ENCODE measurements around the gene ENOX2.
"Not testable (repeated sequence)": the region's sequence is repeated elsewhere in the genome, so short reads cannot be mapped to it uniquely, and the experiment has no call there.

The ENOX2 gene

GRCh38 chrX:130716781-130717413 lies 186.1 kb downstream of the ENOX2 start:
- Histone ChIP-seq H3K4me3 (no peak overlapping the region), H3K9me3 (replicated peaks in 1 of 11) (no peaks in the 10 kb centered on the region), H3K4me2 (no peak overlapping the region), H3K27ac (no peak overlapping the region), H3K27me3 (peaks cover 97 to 100% (median 100%) of the 10 kb centered on the region in 11 experiments), H4K20me1 (peaks cover 0 to 19% (median 0%) of the 10 kb centered on the region in 11 experiments; a peak in 5 of 22 replicates), H3K4me1 (no peaks in the 10 kb centered on the region), H3K9ac (no peak overlapping the region), H3K36me3 (no peaks in the 10 kb centered on the region)
- TF ChIP-seq Cebpa-rat (IDR thresholded peaks at IDR 0.05), result no peak

- H3K4me1 ChIP-seq, result no peaks in the 10 kb centered on the region
- no peaks in the 10 kb centered on the region for H3K36me3 ChIP-seq
- H3K9me3 ChIP-seq (replicated peaks in 1 of 11), result no peaks in the 10 kb centered on the region
- no peak overlapping the region for H3K4me3 ChIP-seq
- H4K20me1 ChIP-seq, result peaks cover 0 to 19% (median 0%) of the 10 kb centered on the region in 11 experiments; a peak in 5 of 22 replicates
- H3K4me2 ChIP-seq, result no peak overlapping the region
- no peak overlapping the region for H3K27ac ChIP-seq
- H3K27me3 ChIP-seq, result peaks cover 97 to 100% (median 100%) of the 10 kb centered on the region in 11 experiments
- no peak overlapping the region for H3K9ac ChIP-seq
- TF ChIP-seq Cebpa-rat (IDR thresholded peaks at IDR 0.05), result no peak
Measured at GRCh38 chrX:130716346-130716745, 186.7 kb downstream of the ENOX2 start.

- no peak overlapping the region for H3K9ac ChIP-seq
- no peaks in the 10 kb centered on the region for H3K36me3 ChIP-seq
- no peak overlapping the region for H3K4me2 ChIP-seq
- no peak for TF ChIP-seq Cebpa-rat (IDR thresholded peaks at IDR 0.05)
- H4K20me1 ChIP-seq, result peaks cover 0 to 19% (median 0%) of the 10 kb centered on the region in 11 experiments; a peak in 5 of 22 replicates
- no peaks in the 10 kb centered on the region for H3K9me3 ChIP-seq (replicated peaks in 1 of 11)
- H3K27me3 ChIP-seq, result peaks cover 96 to 100% (median 100%) of the 10 kb centered on the region in 11 experiments
- H3K4me1 ChIP-seq, result no peaks in the 10 kb centered on the region
- no peak overlapping the region for H3K27ac ChIP-seq
- no peak overlapping the region for H3K4me3 ChIP-seq
Measured at GRCh38 chrX:130715299-130715698, 187.7 kb downstream of the ENOX2 start.

GRCh38 chrX:130714665-130715064 lies 188.3 kb downstream of the ENOX2 start:
- Histone ChIP-seq H3K9ac (no peak overlapping the region), H3K27me3 (peaks cover 91 to 100% (median 98%) of the 10 kb centered on the region in 11 experiments), H3K27ac (no peak overlapping the region), H4K20me1 (peaks cover 0 to 19% (median 0%) of the 10 kb centered on the region in 11 experiments; a peak in 5 of 22 replicates), H3K4me2 (no peak overlapping the region), H3K4me3 (no peak overlapping the region), H3K4me1 (no peaks in the 10 kb centered on the region), H3K36me3 (no peaks in the 10 kb centered on the region), H3K9me3 (replicated peaks in 1 of 11) (no peaks in the 10 kb centered on the region)
- TF ChIP-seq Cebpa-rat (IDR thresholded peaks at IDR 0.05), result no peak

GRCh38 chrX:130714135-130714534 lies 188.9 kb downstream of the ENOX2 start:
- TF ChIP-seq Cebpa-rat (IDR thresholded peaks at IDR 0.05), result no peak
- no peak overlapping the region for H3K4me2 ChIP-seq
- H3K9ac ChIP-seq, result no peak overlapping the region
- H3K27me3 ChIP-seq, result peaks cover 85 to 100% (median 98%) of the 10 kb centered on the region in 11 experiments
- no peak overlapping the region for H3K27ac ChIP-seq
- peaks cover 0 to 16% (median 0%) of the 10 kb centered on the region in 11 experiments; a peak in 4 of 22 replicates for H4K20me1 ChIP-seq
- H3K36me3 ChIP-seq, result no peaks in the 10 kb centered on the region
- H3K9me3 ChIP-seq (replicated peaks in 1 of 11), result no peaks in the 10 kb centered on the region
- H3K4me3 ChIP-seq, result no peak overlapping the region
- H3K4me1 ChIP-seq, result no peaks in the 10 kb centered on the region

- H3K4me1 ChIP-seq; H3K9ac ChIP-seq; H4K20me1 ChIP-seq; H3K27ac ChIP-seq; H3K36me3 ChIP-seq; H3K9me3 ChIP-seq (replicated peaks in 1 of 11); H3K4me2 ChIP-seq; H3K4me3 ChIP-seq: not testable (repeated sequence)
- peaks cover 78 to 100% (median 98%) of the 10 kb centered on the region in 11 experiments for H3K27me3 ChIP-seq
Measured at GRCh38 chrX:130709178-130709577, 193.8 kb downstream of the ENOX2 start.

GRCh38 chrX:130705591-130705990 lies 197.4 kb downstream of the ENOX2 start:
- no peak overlapping the region for H3K9ac ChIP-seq
- peaks cover 0 to 11% (median 0%) of the 10 kb centered on the region in 11 experiments; a peak in 2 of 22 replicates for H3K36me3 ChIP-seq
- H4K20me1 ChIP-seq, result peaks cover 0 to 4% (median 0%) of the 10 kb centered on the region in 11 experiments; a peak in 1 of 22 replicates
- H3K4me3 ChIP-seq, result no peak overlapping the region
- no peaks in the 10 kb centered on the region for H3K4me1 ChIP-seq
- H3K27ac ChIP-seq, result no peak overlapping the region
- H3K4me2 ChIP-seq, result no peak overlapping the region
- H3K27me3 ChIP-seq, result peaks cover 75 to 98% (median 95%) of the 10 kb centered on the region in 11 experiments
- no peaks in the 10 kb centered on the region for H3K9me3 ChIP-seq (replicated peaks in 1 of 11)
- no peak for TF ChIP-seq Cebpa-rat (IDR thresholded peaks at IDR 0.05)

GRCh38 chrX:130704053-130705038 lies 198.7 kb downstream of the ENOX2 start:
- no peak for TF ChIP-seq Cebpa-rat (IDR thresholded peaks at IDR 0.05)
- Histone ChIP-seq H3K27me3 (peaks cover 87 to 98% (median 97%) of the 10 kb centered on the region in 11 experiments), H3K9ac (no peak overlapping the region), H3K27ac (no peak overlapping the region), H3K36me3 (peaks cover 0 to 11% (median 0%) of the 10 kb centered on the region in 11 experiments; a peak in 2 of 22 replicates), H4K20me1 (peaks cover 0 to 4% (median 0%) of the 10 kb centered on the region in 11 experiments; a peak in 1 of 22 replicates), H3K4me1 (no peaks in the 10 kb centered on the region), H3K4me2 (no peak overlapping the region), H3K4me3 (no peak overlapping the region), H3K9me3 (replicated peaks in 1 of 11) (no peaks in the 10 kb centered on the region)

Data from BLaER1 treated with 17β-estradiol and CSF1 and Interleukin-3, amounts not matched to agents 10 nM and 100 nM (cell line).